DMS53 (cell line): ENCODE results near the gene MRPL12.
A peak's percentile ranks its signal among the peaks of the same experiment; 100 is the strongest.

Experiments used
- DNase-seq: peaks from one replicate; lab custom pipeline; 2025; lab: John Stamatoyannopoulos, UW

The MRPL12 gene

DNA sequence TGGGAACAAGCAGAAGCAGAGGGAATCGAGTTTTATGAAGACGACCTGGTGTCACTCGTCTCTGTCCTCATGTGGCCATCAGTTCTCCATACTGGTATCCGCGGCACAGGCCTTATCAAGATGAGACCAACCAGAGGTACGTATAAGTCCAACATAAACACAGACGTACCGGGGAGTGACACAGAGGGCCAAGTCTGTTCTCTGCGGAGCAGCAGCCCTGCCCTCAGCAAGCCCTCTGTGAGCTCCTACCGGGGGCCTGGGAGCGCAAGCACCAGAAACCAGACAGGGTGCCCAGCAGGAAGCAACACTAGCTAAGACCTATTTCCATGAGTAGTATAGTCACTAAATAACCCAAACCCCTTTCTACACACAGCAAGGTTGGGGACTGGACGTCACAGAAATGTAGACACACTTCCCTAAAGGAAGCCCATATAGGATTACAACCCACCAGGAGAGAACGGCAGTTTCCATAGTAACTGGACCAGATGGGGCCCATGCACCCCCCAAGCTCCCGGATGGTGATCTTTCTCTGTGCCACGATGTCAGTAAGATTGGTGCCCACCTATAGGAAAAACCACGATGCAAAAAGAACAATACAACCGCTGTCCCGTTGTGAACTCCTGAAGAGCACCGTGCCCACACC lies 20.5 kb upstream of the MRPL12 start:
- peak; percentile 54 for DNase-seq

DNA sequence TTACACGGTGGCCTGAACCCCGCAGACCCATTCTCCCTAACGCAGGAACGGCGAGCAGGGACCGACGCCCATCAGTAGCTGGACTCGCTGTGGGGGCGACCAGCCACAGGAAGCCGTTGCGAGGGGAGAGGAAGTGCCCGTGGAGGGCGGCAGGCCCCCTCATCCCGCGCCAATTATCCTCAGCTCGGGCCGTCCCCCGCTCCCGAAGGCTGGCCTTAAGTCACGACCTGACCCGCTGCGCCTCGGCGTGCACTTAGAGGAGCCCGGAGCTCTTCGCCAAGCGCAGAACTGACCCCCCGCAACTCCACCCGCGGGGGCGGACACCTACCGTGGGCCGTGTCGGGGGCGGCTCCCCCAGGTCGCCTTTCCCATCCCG lies 20.0 kb upstream of the MRPL12 start:
- no peak for DNase-seq

DNA sequence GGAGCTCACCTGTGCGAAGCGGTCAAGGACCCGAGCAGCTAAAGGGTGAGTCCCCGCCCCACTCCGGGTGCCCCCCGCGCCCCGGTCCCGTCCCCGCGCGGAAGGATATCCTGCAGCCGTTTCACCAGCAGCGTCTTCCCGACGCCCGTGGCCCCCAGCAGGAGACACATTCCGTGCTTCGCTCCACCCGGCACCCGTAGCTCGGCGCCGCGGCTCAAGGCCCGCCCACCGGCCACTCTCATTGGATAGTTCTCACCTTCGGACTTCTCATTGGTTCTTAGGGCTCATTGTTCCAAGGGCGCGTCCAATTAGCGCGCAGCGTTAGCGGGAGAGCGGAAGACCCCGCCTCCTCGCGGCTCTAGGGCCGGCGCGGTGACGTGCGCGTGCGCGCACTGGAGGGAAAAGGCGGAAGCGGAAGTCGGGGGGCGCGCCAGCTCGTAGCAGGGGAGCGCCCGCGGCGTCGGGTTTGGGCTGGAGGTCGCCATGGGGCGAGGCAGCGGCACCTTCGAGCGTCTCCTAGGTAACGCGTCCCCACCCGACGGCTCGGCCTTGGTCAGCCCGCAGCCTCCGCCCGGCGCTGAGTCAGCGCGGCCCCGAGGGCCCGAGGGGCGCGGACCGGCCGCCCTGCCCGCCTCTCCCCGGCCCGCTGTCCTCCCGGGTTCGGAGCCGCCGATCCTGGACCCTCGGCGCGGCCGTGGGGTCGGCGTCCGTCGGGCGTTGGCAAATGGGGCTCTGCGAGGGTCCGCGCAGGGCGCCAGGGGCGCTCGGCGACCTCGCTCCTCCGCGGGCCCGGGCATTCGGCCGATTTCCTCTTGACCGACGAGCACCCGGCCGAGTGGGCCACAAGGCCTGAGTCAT lies 19.4 kb upstream of the MRPL12 start, which contains the start of the genes ARL16 and HGS:
Gene ARL16, minus strand, starts transcription at position 214 of the 858 bp plus-strand sequence. Its CDS starts 44 bp downstream, at position 170.
Gene HGS, plus strand, starts transcription at position 428 of the 858 bp plus-strand sequence. Its CDS starts 56 bp downstream, at position 484.
- DNase-seq = peak; percentile 100

- DNase-seq = no peak
Measured at GRCh38 chr17:81684442-81684911, 18.7 kb upstream of the MRPL12 start.

GRCh38 chr17:81685108-81685507 lies 18.1 kb upstream of the MRPL12 start:
- peak; percentile 81 for DNase-seq

DNA sequence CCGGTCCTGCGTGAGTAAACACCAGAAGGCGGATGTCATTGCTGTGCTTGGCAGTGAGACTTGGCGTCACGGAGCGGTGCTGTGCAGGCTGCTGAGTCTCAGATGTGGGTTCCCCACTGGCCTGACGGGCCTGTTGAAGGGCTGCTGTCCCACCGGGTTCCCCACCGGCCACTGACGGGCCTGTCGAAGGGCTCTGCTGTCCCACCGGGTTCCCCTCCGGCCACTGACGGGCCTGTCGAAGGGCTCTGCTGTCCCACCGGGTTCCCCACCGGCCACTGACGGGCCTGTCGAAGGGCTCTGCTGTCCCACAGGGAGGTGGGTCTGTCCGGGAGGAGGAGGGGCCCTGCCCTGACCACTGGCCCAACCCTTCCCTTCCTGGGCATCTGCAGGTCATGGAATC lies 16.6 kb upstream of the MRPL12 start:
- no peak for DNase-seq

- DNase-seq = no peak
Measured at GRCh38 chr17:81687770-81688541, 15.2 kb upstream of the MRPL12 start.

DNA sequence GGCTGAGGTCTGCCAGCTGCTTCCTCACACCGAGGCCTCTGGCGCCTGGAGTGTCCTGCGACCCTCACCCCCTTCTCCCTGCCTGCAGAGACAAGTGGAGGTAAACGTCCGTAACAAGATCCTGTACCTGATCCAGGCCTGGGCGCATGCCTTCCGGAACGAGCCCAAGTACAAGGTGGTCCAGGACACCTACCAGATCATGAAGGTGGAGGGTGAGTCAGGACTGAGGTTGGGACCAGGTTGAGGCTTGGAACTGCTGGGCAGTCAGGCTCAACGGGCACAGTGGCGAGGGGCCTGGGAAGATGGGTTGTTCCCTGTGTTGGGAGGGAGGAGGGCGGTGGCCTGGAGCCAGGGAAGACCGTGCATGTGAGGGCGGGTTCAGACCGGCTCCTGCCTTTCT lies 14.6 kb upstream of the MRPL12 start:
- no peak for DNase-seq

DNA sequence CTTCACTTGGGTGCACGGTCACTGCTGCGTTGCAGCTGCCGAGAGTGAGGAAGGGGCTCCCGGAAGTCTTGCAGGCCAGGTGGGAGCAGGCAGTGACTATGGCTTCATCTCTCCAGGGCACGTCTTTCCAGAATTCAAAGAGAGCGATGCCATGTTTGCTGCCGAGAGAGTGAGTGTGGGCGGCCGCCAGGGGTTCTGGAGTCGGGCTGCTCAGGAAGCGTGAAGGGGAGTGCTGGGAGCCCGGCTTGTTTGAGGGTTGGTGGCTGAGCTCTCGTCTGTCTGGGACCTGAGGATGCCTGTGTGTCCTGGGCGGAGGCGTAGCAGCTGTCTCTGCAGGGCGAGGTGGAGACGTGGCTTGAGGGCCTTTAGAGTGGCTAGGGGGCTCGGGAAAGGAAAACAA lies 13.1 kb upstream of the MRPL12 start:
- no peak for DNase-seq

DNA sequence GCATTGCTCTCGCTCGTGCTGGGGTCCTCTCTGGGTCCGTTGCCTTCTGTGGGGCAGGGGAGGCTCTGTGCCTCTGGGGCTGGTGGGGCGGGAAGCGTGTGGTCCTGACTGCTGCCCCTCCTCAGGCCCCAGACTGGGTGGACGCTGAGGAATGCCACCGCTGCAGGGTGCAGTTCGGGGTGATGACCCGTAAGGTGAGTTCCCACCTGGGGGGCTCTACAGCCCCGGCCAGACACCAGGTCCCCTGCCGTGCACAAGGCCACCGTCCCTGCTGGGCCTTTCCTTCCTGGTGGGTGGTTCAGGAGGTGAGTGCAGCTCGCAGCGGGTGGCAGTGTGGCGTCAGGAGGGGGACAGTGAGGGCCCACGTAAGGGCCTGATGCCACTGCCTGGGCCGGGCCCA lies 12.6 kb upstream of the MRPL12 start:
- DNase-seq = no peak

DNA sequence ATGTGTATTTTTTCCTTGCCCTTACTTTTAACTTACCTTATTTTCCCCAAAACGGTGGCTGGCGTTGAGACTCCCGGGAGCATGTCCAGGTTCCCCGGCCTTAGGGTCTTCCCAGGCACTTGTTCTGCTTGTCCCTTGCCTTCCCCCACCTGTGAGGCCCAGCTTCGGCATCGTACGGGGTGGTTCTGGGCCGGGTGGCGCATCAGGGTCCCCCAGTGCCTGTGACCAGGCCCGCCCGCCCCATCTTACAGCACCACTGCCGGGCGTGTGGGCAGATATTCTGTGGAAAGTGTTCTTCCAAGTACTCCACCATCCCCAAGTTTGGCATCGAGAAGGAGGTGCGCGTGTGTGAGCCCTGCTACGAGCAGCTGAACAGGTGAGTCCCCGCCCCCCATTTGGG lies 12.0 kb upstream of the MRPL12 start:
- DNase-seq = no peak

GRCh38 chr17:81691608-81692007 lies 11.6 kb upstream of the MRPL12 start:
- DNase-seq = no peak

DNA sequence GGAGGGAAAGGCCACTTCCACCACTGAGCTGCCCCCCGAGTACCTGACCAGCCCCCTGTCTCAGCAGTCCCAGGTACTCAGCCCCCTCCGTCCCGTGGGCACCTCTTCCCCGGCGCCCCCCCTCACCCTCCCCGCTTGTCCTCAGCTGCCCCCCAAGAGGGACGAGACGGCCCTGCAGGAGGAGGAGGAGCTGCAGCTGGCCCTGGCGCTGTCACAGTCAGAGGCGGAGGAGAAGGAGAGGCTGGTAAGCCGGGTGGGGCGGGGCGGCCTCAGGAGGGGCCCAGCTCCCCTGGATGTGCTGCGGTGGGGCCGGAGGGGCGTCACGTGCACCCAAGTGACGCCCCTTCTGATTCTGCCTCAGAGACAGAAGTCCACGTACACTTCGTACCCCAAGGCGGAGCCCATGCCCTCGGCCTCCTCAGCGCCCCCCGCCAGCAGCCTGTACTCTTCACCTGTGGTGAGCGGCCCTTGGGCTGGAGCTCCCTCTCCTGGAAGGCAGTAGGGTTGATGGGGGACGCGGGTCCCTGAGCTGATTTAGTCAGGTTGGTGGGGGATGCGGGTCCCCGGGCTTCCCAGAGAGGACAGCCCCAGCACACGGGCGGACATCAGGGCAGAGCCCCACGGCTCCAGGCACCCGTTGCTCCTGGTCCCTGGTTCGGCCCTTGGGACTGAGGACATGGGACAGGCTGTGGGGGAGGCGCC lies 9.5 kb upstream of the MRPL12 start:
- no peak for DNase-seq

- no peak for DNase-seq
Measured at GRCh38 chr17:81694810-81695209, 8.4 kb upstream of the MRPL12 start.

GRCh38 chr17:81695211-81695610 lies 8.0 kb upstream of the MRPL12 start:
- no peak for DNase-seq

DNA sequence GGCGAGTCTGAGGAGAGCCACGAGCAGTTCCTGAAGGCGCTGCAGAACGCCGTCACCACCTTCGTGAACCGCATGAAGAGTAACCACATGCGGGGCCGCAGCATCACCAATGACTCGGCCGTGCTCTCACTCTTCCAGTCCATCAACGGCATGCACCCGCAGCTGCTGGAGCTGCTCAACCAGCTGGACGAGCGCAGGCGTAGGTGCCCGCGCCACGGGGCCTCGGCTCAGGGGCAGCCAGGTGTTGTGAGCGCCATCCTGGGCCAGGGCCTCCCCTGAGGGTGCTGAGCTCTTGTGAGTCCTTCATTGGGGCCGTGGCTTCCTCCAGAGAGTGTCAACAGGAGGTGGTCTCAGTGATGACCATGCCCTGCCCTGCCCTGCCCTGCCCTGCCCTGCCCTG lies 7.4 kb upstream of the MRPL12 start:
- no peak for DNase-seq

- no peak for DNase-seq
Measured at GRCh38 chr17:81696218-81696941, 6.8 kb upstream of the MRPL12 start.

DNA sequence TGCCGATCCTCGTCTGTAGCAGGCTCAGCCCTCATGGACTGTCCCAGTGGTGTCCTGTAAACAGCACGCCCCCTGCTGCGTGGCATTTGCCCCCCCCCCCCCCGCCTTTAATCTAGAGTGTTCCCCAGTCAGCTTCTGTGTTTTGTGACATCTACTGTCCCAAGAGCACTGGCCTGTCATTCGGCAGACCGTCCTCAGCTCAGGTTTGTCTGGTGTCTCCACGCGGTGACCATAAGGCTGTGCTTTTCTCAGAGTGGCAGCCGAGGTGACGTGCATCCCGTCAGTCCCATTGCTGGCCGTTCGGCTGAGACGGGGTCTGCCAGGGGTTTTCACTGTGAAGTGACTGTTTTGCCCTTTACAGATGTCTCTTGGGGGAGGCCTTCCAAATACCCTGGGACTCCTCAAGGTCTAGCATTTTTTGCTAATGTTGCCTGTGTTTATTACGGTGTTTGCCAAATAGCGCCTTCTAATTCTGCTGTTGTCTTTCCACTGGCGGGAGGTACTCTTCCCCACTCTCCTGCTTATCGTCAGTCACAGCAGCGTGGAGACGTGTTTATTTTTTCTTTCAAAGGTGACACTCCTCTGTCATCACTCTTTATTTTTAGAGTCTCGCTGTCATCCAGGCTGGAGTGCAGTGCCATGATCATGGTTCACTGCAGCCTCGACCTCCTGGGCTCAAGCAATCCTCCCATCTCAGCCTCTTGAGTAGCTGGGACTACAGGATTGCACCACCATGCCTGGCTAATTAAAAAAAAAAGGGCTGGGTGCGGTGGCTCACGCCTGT lies 5.7 kb upstream of the MRPL12 start:
- DNase-seq = peak; percentile 43

GRCh38 chr17:81700353-81701287 lies 2.5 kb upstream of the MRPL12 start:
- DNase-seq = no peak
